Activated CD4-positive, alpha-beta T cell treated with anti-CD3 and anti-CD28 coated beads for 1 hour (primary cell): ENCODE data around the gene MSL3.
A peak's percentile ranks its signal among the peaks of the same experiment; 100 is the strongest.

Experiments
- DNase-seq: peaks from one replicate; pipeline ENCODE4 v3.0.0-alpha.2; 2020

MSL3 gene

GRCh38 chrX:11757719-11758399, at the start of gene MSL3:
Gene MSL3 (plus strand): TSS chrX:11758237. CDS start chrX:11758264, 27 bp downstream.
- DNase-seq: no peak

- no peak for DNase-seq
These were observed 35.7 kb upstream of the MSL3 start for GRCh38 chrX:11722304-11722703.

GRCh38 chrX:11724122-11725017, 33.7 kb upstream of the MSL3 start:
- no peak for DNase-seq

GRCh38 chrX:11725631-11726442, 32.2 kb upstream of the MSL3 start:
- DNase-seq: no peak

GRCh38 chrX:11728556-11728955, 29.5 kb upstream of the MSL3 start:
- no peak for DNase-seq

GRCh38 chrX:11733614-11734013, 24.4 kb upstream of the MSL3 start:
- no peak for DNase-seq

- no peak for DNase-seq
These were observed 18.3 kb upstream of the MSL3 start for GRCh38 chrX:11739776-11740175.

- DNase-seq: no peak
These were observed 17.2 kb upstream of the MSL3 start for GRCh38 chrX:11740794-11741193.

GRCh38 chrX:11741574-11741973, 16.5 kb upstream of the MSL3 start:
- no peak for DNase-seq

GRCh38 chrX:11745881-11746280, 12.2 kb upstream of the MSL3 start:
- no peak for DNase-seq

- no peak for DNase-seq
These were observed 8.0 kb upstream of the MSL3 start for GRCh38 chrX:11750046-11750445.

GRCh38 chrX:11750694-11751093, 7.3 kb upstream of the MSL3 start:
- DNase-seq: no peak

- DNase-seq: no peak
These were observed 6.8 kb upstream of the MSL3 start for GRCh38 chrX:11751261-11751660.

- DNase-seq: no peak
These were observed 4.4 kb upstream of the MSL3 start for GRCh38 chrX:11753668-11754067.

GRCh38 chrX:11754958-11755645, 2.9 kb upstream of the MSL3 start:
- DNase-seq: no peak

GRCh38 chrX:11755724-11756123, 2.3 kb upstream of the MSL3 start:
- no peak for DNase-seq

GRCh38 chrX:11756354-11757318, 1.4 kb upstream of the MSL3 start:
- no peak for DNase-seq

- DNase-seq: no peak
These were observed 679 bp upstream of the MSL3 start for GRCh38 chrX:11757397-11757718.

GRCh38 chrX:11758400-11759171, 549 bp downstream of the MSL3 start:
- peak; percentile 84 for DNase-seq

GRCh38 chrX:11759172-11759460, 1.1 kb downstream of the MSL3 start:
- DNase-seq: no peak
